Upper lobe of left lung (tissue), 6 donors: Measurements from ENCODE around the gene MPDZ. TPM values are rescaled to one million over a fixed set of nuclear protein-coding genes. Genes with fewer than 3 reads are reported as not detected.

Source experiments
- ATAC-seq, 2 donors: fragments of 200-7000 bp; cut with Tn5 transposase; one replicate each; pipeline ENCODE4 v1.9.1; 2022; ENCODE audit warnings: mild to moderate bottlenecking in 2 of 2, moderate library complexity in 2 of 2; ENCODE audit not compliant: low FRiP score in 2 of 2
- DNase-seq, 2 donors: peaks; one replicate each; pipeline ENCODE4 v3.0.0-alpha.2; 2019 to 2020
- H3K27ac ChIP-seq, 4 donors: fragments of 200-600 bp; sonication (generic); one replicate each; pipeline ENCODE4 v1.5.1; 2016 to 2019
- H3K27me3 ChIP-seq, 4 donors: fragments of 200-600 bp; sonication (generic); one replicate each; pipeline ENCODE4 v1.5.1; 2017 to 2019
- H3K36me3 ChIP-seq, 4 donors: fragments of 200-600 bp; sonication (generic); one replicate each; pipeline ENCODE4 v1.5.1; 2016 to 2019
- H3K4me1 ChIP-seq, 4 donors: fragments of 200-600 bp; sonication (generic); one replicate each; pipeline ENCODE4 v1.5.1; 2018 to 2019
- H3K4me3 ChIP-seq, 4 donors: fragments of 200-600 bp; sonication (generic); one replicate each; pipeline ENCODE4 v1.5.1; 2017 to 2019; ENCODE audit warnings: mild to moderate bottlenecking in 2 of 4, moderate library complexity in 1 of 4
- H3K9me3 ChIP-seq, 4 donors: fragments of 200-600 bp; sonication (generic); one replicate each; pipeline ENCODE4 v1.5.1; 2018 to 2019
- EP300 ChIP-seq, 4 donors: sonication (generic); formaldehyde crosslinking; IDR thresholded peaks; one replicate each; pipeline ENCODE4 v1.5.1; 2017; ENCODE audit warnings: antibody characterized with exemption in 4 of 4, control low read depth in 2 of 4
- POLR2A ChIP-seq, 4 donors: fragments of 450-650 bp; IDR thresholded peaks; one replicate each; pipeline ENCODE4 v1.5.1; 2016 to 2017; ENCODE audit warnings: antibody characterized with exemption in 4 of 4, mild to moderate bottlenecking in 2 of 4
- POLR2AphosphoS5 ChIP-seq, 2 donors: sonication (generic); formaldehyde crosslinking; IDR thresholded peaks; one replicate each; pipeline ENCODE4 v1.5.1; 2017; ENCODE audit warnings: antibody characterized with exemption in 2 of 2
- WGBS, 2 donors: methylation state at CpG; one replicate each; pipeline ENCODE4 v1.1.5; 2017 to 2018; 5-methylcytosine and 5-hydroxymethylcytosine counted together
- total RNA-seq, 6 donors: library from RNA; depleted of rRNA in 4 of 6; stranded (reverse); fragments of >200 nt in 4 of 6; gene quantifications; one replicate each; pipeline versions ENCODE4 v1.1.0 to v1.2.1, GENCODE V29; 2016 to 2021
- TF ChIP-seq, protein P1 (sequence below), 6 experiments: fragments of 450-650 bp in 4 of 6; fragments of 200-600 bp in 2 of 6; sonication (generic) in 2 of 6; IDR thresholded peaks; one replicate each; pipeline ENCODE4 v1.5.1; 2016 to 2019; ENCODE audit warnings: antibody characterized with exemption in 6 of 6
- donor health status: DM: no; HTN: no; CAD: no; lungs with moderate emphysema.
- donor health status: DM: no; HTN: yes; CAD: no; lungs with severe emphysema.

Gene MPDZ
- total RNA-seq, 6 donors from 2014 or later, result 13.6 to 49.2 (median 27.8) TPM

DNA sequence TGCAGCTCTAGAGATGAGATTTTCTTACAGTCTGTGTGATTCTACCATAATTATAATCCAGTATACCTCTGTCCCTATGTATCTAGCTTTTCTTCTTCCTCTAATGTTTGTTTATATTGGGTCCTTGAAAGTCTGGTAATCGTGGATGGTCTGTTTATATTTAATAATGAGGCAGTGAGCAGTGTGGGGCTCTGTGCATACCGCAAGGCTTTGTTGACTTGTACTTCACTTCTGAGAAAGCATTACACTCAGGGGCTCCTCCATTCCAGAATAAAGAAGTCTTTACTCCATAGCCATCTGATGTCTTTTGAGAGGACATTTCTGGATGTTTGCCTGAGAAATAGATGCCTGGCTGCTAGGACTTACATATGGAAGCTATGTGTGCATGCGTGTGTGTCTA, 4.5 kb upstream of the MPDZ start:
- WGBS, 2 donors, result 58 to 60% methylated on average over 3 of the region's 3 CpGs
- no peak overlapping the region for H3K27ac ChIP-seq
- no peak overlapping the region for H3K4me3 ChIP-seq
- H3K27me3 ChIP-seq, result no peaks in the 10 kb centered on the region
- H3K36me3 ChIP-seq, result no peaks in the 10 kb centered on the region
- DNase-seq (no peak), ATAC-seq (no peak)
- no peaks in the 10 kb centered on the region for H3K4me1 ChIP-seq
- no peaks in the 10 kb centered on the region for H3K9me3 ChIP-seq
- TF ChIP-seq POLR2A (IDR thresholded peaks at IDR 0.05), result no peak
- TF ChIP-seq, protein P1, sequence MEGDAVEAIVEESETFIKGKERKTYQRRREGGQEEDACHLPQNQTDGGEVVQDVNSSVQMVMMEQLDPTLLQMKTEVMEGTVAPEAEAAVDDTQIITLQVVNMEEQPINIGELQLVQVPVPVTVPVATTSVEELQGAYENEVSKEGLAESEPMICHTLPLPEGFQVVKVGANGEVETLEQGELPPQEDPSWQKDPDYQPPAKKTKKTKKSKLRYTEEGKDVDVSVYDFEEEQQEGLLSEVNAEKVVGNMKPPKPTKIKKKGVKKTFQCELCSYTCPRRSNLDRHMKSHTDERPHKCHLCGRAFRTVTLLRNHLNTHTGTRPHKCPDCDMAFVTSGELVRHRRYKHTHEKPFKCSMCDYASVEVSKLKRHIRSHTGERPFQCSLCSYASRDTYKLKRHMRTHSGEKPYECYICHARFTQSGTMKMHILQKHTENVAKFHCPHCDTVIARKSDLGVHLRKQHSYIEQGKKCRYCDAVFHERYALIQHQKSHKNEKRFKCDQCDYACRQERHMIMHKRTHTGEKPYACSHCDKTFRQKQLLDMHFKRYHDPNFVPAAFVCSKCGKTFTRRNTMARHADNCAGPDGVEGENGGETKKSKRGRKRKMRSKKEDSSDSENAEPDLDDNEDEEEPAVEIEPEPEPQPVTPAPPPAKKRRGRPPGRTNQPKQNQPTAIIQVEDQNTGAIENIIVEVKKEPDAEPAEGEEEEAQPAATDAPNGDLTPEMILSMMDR (IDR thresholded peaks at IDR 0.05), result no peak
- TF ChIP-seq EP300 (IDR thresholded peaks at IDR 0.05), result no peak
- no peak for TF ChIP-seq POLR2AphosphoS5 (IDR thresholded peaks at IDR 0.05)

DNA sequence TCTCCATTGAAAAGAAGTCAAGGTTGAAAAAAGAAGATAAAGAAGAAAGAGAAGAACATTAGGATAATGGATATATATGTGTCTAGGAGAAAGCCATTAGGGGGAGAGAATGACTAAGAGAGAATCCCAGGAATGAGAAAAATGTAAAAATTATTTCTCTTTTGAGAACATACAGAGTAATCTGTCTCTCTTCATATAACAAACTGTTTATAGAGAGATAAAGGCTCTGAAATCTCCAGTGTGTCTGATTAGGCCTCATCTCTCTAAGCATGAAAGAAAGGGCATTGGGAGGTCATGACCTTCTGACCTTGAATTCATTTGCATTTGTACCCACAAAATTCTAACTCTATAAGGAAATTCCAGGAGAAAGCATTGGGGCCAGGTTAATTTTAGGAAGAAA, 3.5 kb upstream of the MPDZ start:
- Histone ChIP-seq H3K27ac (no peak overlapping the region), H3K4me3 (no peak overlapping the region), H3K36me3 (no peaks in the 10 kb centered on the region), H3K9me3 (no peaks in the 10 kb centered on the region), H3K27me3 (no peaks in the 10 kb centered on the region), H3K4me1 (peaks cover 0 to 3% (median under 1%) of the 10 kb centered on the region in 4 donors)
- TF ChIP-seq POLR2AphosphoS5 (IDR thresholded peaks at IDR 0.05), result no peak
- TF ChIP-seq, protein P1 (IDR thresholded peaks at IDR 0.05), result no peak
- TF ChIP-seq POLR2A (IDR thresholded peaks at IDR 0.05), result no peak
- TF ChIP-seq EP300 (IDR thresholded peaks at IDR 0.05), result no peak
- DNase-seq, result no peak
- ATAC-seq, result no peak

DNA sequence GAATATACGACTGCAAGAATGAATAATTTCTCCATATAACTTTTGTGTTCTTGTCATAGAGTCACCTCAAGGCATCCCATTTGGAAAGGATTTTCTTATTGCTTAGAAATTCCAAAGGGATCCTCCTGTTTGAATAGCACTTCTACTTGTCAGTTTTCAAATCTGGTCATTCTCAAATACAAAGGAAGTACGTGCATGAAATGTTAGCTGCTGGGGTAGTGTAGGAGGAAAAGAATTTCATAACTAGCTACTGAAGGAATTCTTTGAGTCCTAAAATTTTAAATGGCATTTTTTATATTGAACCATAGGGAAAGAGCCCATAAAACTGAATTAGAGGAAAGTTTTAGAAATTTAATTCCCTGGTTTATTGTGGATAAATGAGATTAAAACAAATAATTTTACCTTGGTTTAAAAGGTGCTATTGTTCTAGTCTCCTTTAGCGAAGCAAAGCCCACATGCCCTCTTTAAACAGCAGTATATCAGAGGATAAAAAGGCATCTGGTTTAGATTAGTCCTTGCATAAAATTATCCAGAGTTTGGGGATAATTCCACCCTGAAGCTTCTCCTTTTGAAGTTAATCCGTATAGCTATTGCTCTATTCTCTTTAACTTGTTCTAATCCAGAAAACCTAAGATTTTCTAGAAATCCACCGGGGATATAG, 2.0 kb upstream of the MPDZ start:
- Histone ChIP-seq H3K36me3 (no peaks in the 10 kb centered on the region), H3K4me3 (no peak overlapping the region), H3K27me3 (no peaks in the 10 kb centered on the region), H3K9me3 (no peaks in the 10 kb centered on the region), H3K4me1 (peaks cover 0 to 11% (median 6%) of the 10 kb centered on the region in 4 donors), H3K27ac (no peak overlapping the region)
- DNase-seq (no peak), ATAC-seq (no peak)
- WGBS, 2 donors, result 85 to 89% methylated on average over 5 of the region's 5 CpGs
- no peak for TF ChIP-seq POLR2AphosphoS5 (IDR thresholded peaks at IDR 0.05)
- no peak for TF ChIP-seq EP300 (IDR thresholded peaks at IDR 0.05)
- TF ChIP-seq, protein P1 (IDR thresholded peaks at IDR 0.05), result no peak
- no peak for TF ChIP-seq POLR2A (IDR thresholded peaks at IDR 0.05)

DNA sequence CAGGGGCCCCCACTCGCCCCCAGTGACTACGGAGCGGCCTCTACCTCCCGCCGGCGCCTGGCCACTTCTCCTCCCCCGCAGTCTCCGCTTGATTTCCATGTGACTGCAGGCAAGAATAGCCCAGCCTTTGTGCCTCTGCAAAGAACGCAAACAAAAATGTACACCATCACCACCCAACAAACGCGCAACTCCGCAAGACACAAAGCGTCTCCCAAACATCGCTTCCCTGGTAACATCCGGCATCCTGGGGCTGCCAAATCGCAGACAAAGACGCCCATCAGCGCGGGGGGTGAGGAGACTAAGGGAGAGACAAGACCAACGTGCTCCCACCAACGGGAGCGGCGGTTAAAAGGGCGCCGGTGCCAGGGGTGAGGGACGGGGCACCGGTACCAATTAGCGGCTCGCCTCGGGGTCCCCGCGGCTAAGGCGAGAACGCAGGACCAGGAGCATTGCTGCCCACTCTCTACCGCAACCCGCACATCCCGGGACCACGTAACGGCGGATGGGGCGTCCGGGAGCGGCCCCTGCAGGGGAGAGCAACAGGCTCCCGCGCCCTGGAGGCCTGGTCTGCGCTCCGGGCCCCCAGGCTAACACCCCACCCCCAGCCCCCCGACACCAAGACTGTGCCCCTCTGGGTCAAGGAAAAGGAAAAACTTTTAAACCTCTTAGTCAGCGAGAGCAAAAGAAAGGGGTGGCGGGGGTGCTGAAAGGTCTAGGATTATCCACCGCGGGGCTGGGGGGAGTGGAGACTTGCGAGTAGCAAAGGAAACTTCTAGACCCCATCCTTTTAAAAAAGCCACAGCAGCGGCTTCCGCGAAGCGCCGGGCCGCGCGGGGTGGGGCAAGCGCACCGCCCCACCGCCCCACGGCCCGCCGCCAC, 885 bp downstream of the MPDZ start:
- no peaks in the 10 kb centered on the region for H3K27me3 ChIP-seq
- peak in 1 of 2 donors; percentile 49 for TF ChIP-seq POLR2AphosphoS5 (IDR thresholded peaks at IDR 0.05)
- TF ChIP-seq, protein P1 (IDR thresholded peaks at IDR 0.05), result no peak
- no peak for TF ChIP-seq EP300 (IDR thresholded peaks at IDR 0.05)
- TF ChIP-seq POLR2A (IDR thresholded peaks at IDR 0.05), result peak in 1 of 4 donors; percentile 34
- H3K4me3 ChIP-seq, result peak overlapping the region; percentile 56 to 77 (median 68)
- DNase-seq, result peak; percentile 28 to 83
- H3K36me3 ChIP-seq, result no peaks in the 10 kb centered on the region
- peak; percentile 67 to 77 for ATAC-seq
- peak overlapping the region; percentile 82 to 95 (median 88) for H3K27ac ChIP-seq
- no peaks in the 10 kb centered on the region for H3K9me3 ChIP-seq
- WGBS, 2 donors, result 1 to 6% methylated on average over 21 to 49 of the region's 67 CpGs
- H3K4me1 ChIP-seq, result peaks cover 0 to 11% (median 10%) of the 10 kb centered on the region in 4 donors
